Measurements from ENCODE around the gene NCKAP5. TPM values are rescaled to one million over a fixed set of nuclear protein-coding genes. Genes with fewer than 3 reads are reported as not detected.
"Not testable (repeated sequence)": the region's sequence is repeated elsewhere in the genome, so short reads cannot be mapped to it uniquely, and the experiment has no call there.

The NCKAP5 gene
- total and polyA plus RNA-seq, 7 experiments from 2014 or later = 0.12 TPM; not detected in 6

GRCh38 chr2:133476286-133476685 lies 92.0 kb downstream of the NCKAP5 start:
- DNase-seq = no peak
- Histone ChIP-seq H3K4me3 (ENCODE audit: low read length) (no peak overlapping the region), H3K27me3 (ENCODE audit: control insufficient read depth in 2 of 2, insufficient read depth in 2 of 2, low read length in 2 of 2) (no peaks in the 10 kb centered on the region), H3K36me3 (ENCODE audit: control insufficient read depth in 2 of 3, insufficient read depth in 3 of 3, low read length in 3 of 3) (no peaks in the 10 kb centered on the region), H3K4me1 (ENCODE audit: control insufficient read depth in 2 of 2, insufficient read depth in 2 of 2, low read length in 2 of 2) (no peaks in the 10 kb centered on the region), H3K27ac (ENCODE audit: low read depth, low read length) (no peak overlapping the region), H3K9me3 (ENCODE audit: control insufficient read depth in 2 of 3, low read length in 3 of 3) (no peaks in the 10 kb centered on the region)
- POLR2A ChIA-PET = no interaction called here
- no peak for ATAC-seq
- peaks cover 0 to 5% (median 0%) of the 10 kb centered on the region in 5 donors for H3K36me3 Mint-ChIP-seq
- CTCF ChIA-PET = no interaction called here
- H3K27me3 Mint-ChIP-seq = peaks cover 0 to 9% (median 4%) of the 10 kb centered on the region in 5 donors
- no peak overlapping the region for H3K4me3 Mint-ChIP-seq
- no peak overlapping the region for H3K27ac Mint-ChIP-seq
- intact Hi-C loops (cut with micrococcal nuclease) = no loop called here
- peaks cover 0 to 6% (median 2%) of the 10 kb centered on the region in 11 donors for H3K9me3 Mint-ChIP-seq
- H3K4me1 Mint-ChIP-seq = no peaks in the 10 kb centered on the region

- POLR2A ChIA-PET = no interaction called here
- H3K9me3 ChIP-seq (ENCODE audit: control insufficient read depth in 2 of 3, low read length in 3 of 3) = no peaks in the 10 kb centered on the region
- H3K4me1 ChIP-seq (ENCODE audit: control insufficient read depth in 2 of 2, insufficient read depth in 2 of 2, low read length in 2 of 2) = no peaks in the 10 kb centered on the region
- peaks cover 0 to 6% (median 3%) of the 10 kb centered on the region in 11 donors for H3K9me3 Mint-ChIP-seq
- intact Hi-C loops (cut with micrococcal nuclease) = no loop called here
- no peak for ATAC-seq
- H3K27me3 ChIP-seq (ENCODE audit: control insufficient read depth in 2 of 2, insufficient read depth in 2 of 2, low read length in 2 of 2) = no peaks in the 10 kb centered on the region
- H3K36me3 ChIP-seq (ENCODE audit: control insufficient read depth in 2 of 3, insufficient read depth in 3 of 3, low read length in 3 of 3) = no peaks in the 10 kb centered on the region
- H3K4me3 ChIP-seq (ENCODE audit: low read length) = no peak overlapping the region
- H3K27ac ChIP-seq (ENCODE audit: low read depth, low read length) = no peak overlapping the region
- H3K4me3 Mint-ChIP-seq = no peak overlapping the region
- no peak overlapping the region for H3K27ac Mint-ChIP-seq
- H3K27me3 Mint-ChIP-seq = peaks cover 0 to 9% (median 4%) of the 10 kb centered on the region in 5 donors
- peaks cover 0 to 5% (median 0%) of the 10 kb centered on the region in 5 donors for H3K36me3 Mint-ChIP-seq
- H3K4me1 Mint-ChIP-seq = no peaks in the 10 kb centered on the region
- DNase-seq = no peak
- CTCF ChIA-PET = no interaction called here
Observed at GRCh38 chr2:133475610-133476009, 92.7 kb downstream of the NCKAP5 start.

- H3K36me3 Mint-ChIP-seq; H3K27ac ChIP-seq (ENCODE audit: low read depth, low read length); H3K4me3 Mint-ChIP-seq; POLR2A ChIA-PET; H3K27me3 ChIP-seq (ENCODE audit: control insufficient read depth in 2 of 2, insufficient read depth in 2 of 2, low read length in 2 of 2); H3K9me3 Mint-ChIP-seq; H3K36me3 ChIP-seq (ENCODE audit: control insufficient read depth in 2 of 3, insufficient read depth in 3 of 3, low read length in 3 of 3); intact Hi-C loops (cut with micrococcal nuclease); ATAC-seq; H3K4me3 ChIP-seq (ENCODE audit: low read length); H3K9me3 ChIP-seq (ENCODE audit: control insufficient read depth in 2 of 3, low read length in 3 of 3); H3K4me1 ChIP-seq (ENCODE audit: control insufficient read depth in 2 of 2, insufficient read depth in 2 of 2, low read length in 2 of 2); CTCF ChIA-PET; H3K27ac Mint-ChIP-seq; H3K4me1 Mint-ChIP-seq; H3K27me3 Mint-ChIP-seq; DNase-seq: not testable (repeated sequence)
Observed at GRCh38 chr2:133470446-133470845, 97.8 kb downstream of the NCKAP5 start.

GRCh38 chr2:133462811-133463210 lies 105.5 kb downstream of the NCKAP5 start:
- no peaks in the 10 kb centered on the region for H3K27me3 Mint-ChIP-seq
- peaks cover 0 to 4% (median 0%) of the 10 kb centered on the region in 11 donors for H3K9me3 Mint-ChIP-seq
- H3K9me3 ChIP-seq (ENCODE audit: control insufficient read depth in 2 of 3, low read length in 3 of 3) = no peaks in the 10 kb centered on the region
- no peaks in the 10 kb centered on the region for H3K36me3 Mint-ChIP-seq
- DNase-seq (no peak), ATAC-seq (no peak)
- H3K27me3 ChIP-seq (ENCODE audit: control insufficient read depth in 2 of 2, insufficient read depth in 2 of 2, low read length in 2 of 2) = no peaks in the 10 kb centered on the region
- intact Hi-C loops (cut with micrococcal nuclease) = no loop called here
- ChIA-PET CTCF (no interaction called here), POLR2A (no interaction called here)
- H3K27ac ChIP-seq (ENCODE audit: low read depth, low read length) = no peak overlapping the region
- no peaks in the 10 kb centered on the region for H3K4me1 Mint-ChIP-seq
- no peak overlapping the region for H3K4me3 Mint-ChIP-seq
- no peaks in the 10 kb centered on the region for H3K36me3 ChIP-seq (ENCODE audit: control insufficient read depth in 2 of 3, insufficient read depth in 3 of 3, low read length in 3 of 3)
- peak overlapping the region in 1 of 9 donors; percentile 87 for H3K27ac Mint-ChIP-seq
- H3K4me3 ChIP-seq (ENCODE audit: low read length) = no peak overlapping the region
- no peaks in the 10 kb centered on the region for H3K4me1 ChIP-seq (ENCODE audit: control insufficient read depth in 2 of 2, insufficient read depth in 2 of 2, low read length in 2 of 2)

GRCh38 chr2:133461484-133461883 lies 106.8 kb downstream of the NCKAP5 start:
- H3K27ac ChIP-seq (ENCODE audit: low read depth, low read length) = no peak overlapping the region
- no peaks in the 10 kb centered on the region for H3K9me3 ChIP-seq (ENCODE audit: control insufficient read depth in 2 of 3, low read length in 3 of 3)
- ChIA-PET POLR2A (no interaction called here), CTCF (no interaction called here)
- Mint-ChIP-seq H3K9me3 (peaks cover 0 to 4% (median 0%) of the 10 kb centered on the region in 11 donors), H3K27me3 (no peaks in the 10 kb centered on the region), H3K4me1 (no peaks in the 10 kb centered on the region), H3K4me3 (no peak overlapping the region), H3K27ac (no peak overlapping the region), H3K36me3 (no peaks in the 10 kb centered on the region)
- H3K4me3 ChIP-seq (ENCODE audit: low read length) = no peak overlapping the region
- intact Hi-C loops (cut with micrococcal nuclease) = no loop called here
- ATAC-seq = no peak
- H3K36me3 ChIP-seq (ENCODE audit: control insufficient read depth in 2 of 3, insufficient read depth in 3 of 3, low read length in 3 of 3) = no peaks in the 10 kb centered on the region
- H3K27me3 ChIP-seq (ENCODE audit: control insufficient read depth in 2 of 2, insufficient read depth in 2 of 2, low read length in 2 of 2) = no peaks in the 10 kb centered on the region
- H3K4me1 ChIP-seq (ENCODE audit: control insufficient read depth in 2 of 2, insufficient read depth in 2 of 2, low read length in 2 of 2) = no peaks in the 10 kb centered on the region
- DNase-seq = no peak

DNA sequence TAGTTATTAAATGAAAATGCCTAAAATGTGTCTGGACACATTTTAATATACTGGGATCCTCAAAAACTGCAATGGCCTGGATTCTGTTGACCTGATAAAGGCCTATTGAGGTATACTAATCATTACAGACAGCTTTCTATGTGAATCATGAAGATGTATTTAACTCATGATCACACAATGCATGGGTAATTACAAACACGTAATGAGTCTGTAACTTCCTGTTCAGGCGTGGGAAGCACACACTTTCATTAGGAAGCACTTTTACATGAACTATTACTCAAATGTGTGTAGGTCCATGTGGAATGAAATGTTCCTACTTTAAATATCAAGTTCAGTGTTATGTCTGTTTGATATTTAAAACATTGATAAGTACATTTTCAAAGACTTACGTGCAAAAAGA lies 108.7 kb downstream of the NCKAP5 start:
- no peak overlapping the region for H3K27ac ChIP-seq (ENCODE audit: low read depth, low read length)
- intact Hi-C loops (cut with micrococcal nuclease) = no loop called here
- no peak overlapping the region for H3K4me3 ChIP-seq (ENCODE audit: low read length)
- POLR2A ChIA-PET = no interaction called here
- H3K4me1 ChIP-seq (ENCODE audit: control insufficient read depth in 2 of 2, insufficient read depth in 2 of 2, low read length in 2 of 2) = no peaks in the 10 kb centered on the region
- no peaks in the 10 kb centered on the region for H3K27me3 Mint-ChIP-seq
- CTCF ChIA-PET = no interaction called here
- no peaks in the 10 kb centered on the region for H3K36me3 ChIP-seq (ENCODE audit: control insufficient read depth in 2 of 3, insufficient read depth in 3 of 3, low read length in 3 of 3)
- no peaks in the 10 kb centered on the region for H3K9me3 ChIP-seq (ENCODE audit: control insufficient read depth in 2 of 3, low read length in 3 of 3)
- DNase-seq (no peak), ATAC-seq (no peak)
- no peaks in the 10 kb centered on the region for H3K36me3 Mint-ChIP-seq
- H3K9me3 Mint-ChIP-seq = peaks cover 0 to 4% (median 0%) of the 10 kb centered on the region in 11 donors
- no peaks in the 10 kb centered on the region for H3K4me1 Mint-ChIP-seq
- H3K4me3 Mint-ChIP-seq = no peak overlapping the region
- no peaks in the 10 kb centered on the region for H3K27me3 ChIP-seq (ENCODE audit: control insufficient read depth in 2 of 2, insufficient read depth in 2 of 2, low read length in 2 of 2)
- no peak overlapping the region for H3K27ac Mint-ChIP-seq

- Mint-ChIP-seq H3K27ac (no peak overlapping the region), H3K9me3 (peaks cover 0 to 8% (median 2%) of the 10 kb centered on the region in 11 donors), H3K36me3 (no peaks in the 10 kb centered on the region), H3K27me3 (no peaks in the 10 kb centered on the region), H3K4me1 (no peaks in the 10 kb centered on the region), H3K4me3 (no peak overlapping the region)
- ATAC-seq = no peak
- CTCF ChIA-PET = no interaction called here
- H3K36me3 ChIP-seq (ENCODE audit: control insufficient read depth in 2 of 3, insufficient read depth in 3 of 3, low read length in 3 of 3) = no peaks in the 10 kb centered on the region
- H3K4me1 ChIP-seq (ENCODE audit: control insufficient read depth in 2 of 2, insufficient read depth in 2 of 2, low read length in 2 of 2) = no peaks in the 10 kb centered on the region
- no peak overlapping the region for H3K27ac ChIP-seq (ENCODE audit: low read depth, low read length)
- intact Hi-C loops (cut with micrococcal nuclease) = no loop called here
- H3K27me3 ChIP-seq (ENCODE audit: control insufficient read depth in 2 of 2, insufficient read depth in 2 of 2, low read length in 2 of 2) = no peaks in the 10 kb centered on the region
- no peak for DNase-seq
- no peak overlapping the region for H3K4me3 ChIP-seq (ENCODE audit: low read length)
- POLR2A ChIA-PET = no interaction called here
- H3K9me3 ChIP-seq (ENCODE audit: control insufficient read depth in 2 of 3, low read length in 3 of 3) = no peaks in the 10 kb centered on the region
Observed at GRCh38 chr2:133458280-133458679, 110.0 kb downstream of the NCKAP5 start.

Data from naive thymus-derived CD4-positive, alpha-beta T cell (primary cell).